B cell (primary cell): Measurements from ENCODE around the gene TPK1. TPM values are rescaled to one million over a fixed set of nuclear protein-coding genes. Genes with fewer than 3 reads are reported as not detected.

Experiments used
- ATAC-seq: fragments of 200-7000 bp; cut with Tn5 transposase; one replicate; pipeline ENCODE4 v1.10.0; 2021; ENCODE audit warnings: low read depth, mild to moderate bottlenecking, moderate number of reproducible peaks, moderate library complexity
- CTCF ChIA-PET: fragments of 350-600 bp; sonication (Branson Sonifier 250); formaldehyde crosslinking; loops from one replicate; lab custom pipeline; 2021; ENCODE audit warnings: antibody characterized with exemption, inconsistent platforms; lab: Charles Lee
- POLR2A ChIA-PET: fragments of 350-600 bp; sonication (Branson Sonifier 250); formaldehyde crosslinking; loops from one replicate; lab custom pipeline; 2021; ENCODE audit warnings: antibody characterized with exemption; lab: Charles Lee
- DNase-seq: peaks from one replicate; pipeline ENCODE4 v3.0.0; 2013
- H2AFZ ChIP-seq: 2 replicates; pipeline ENCODE4 v1.6.1; 2012; ENCODE audit warnings: mild to moderate bottlenecking, low read depth, low read length; ENCODE audit not compliant: insufficient read depth, poor library complexity, severe bottlenecking
- H3K27ac ChIP-seq, 2 donors: 1 replicate in 1 of 2; 2 replicates in 1 of 2; pipeline ENCODE4 v1.5.1; 2012 to 2013; ENCODE audit warnings: low read length in 2 of 2, mild to moderate bottlenecking in 2 of 2, moderate library complexity in 1 of 2
- H3K27me3 ChIP-seq, 4 experiments: fragments of 200-600 bp in 1 of 4; sonication (generic) in 1 of 4; replicated peaks in 1 of 4; 1 replicate in 2 of 4; 2 replicates in 2 of 4; pipeline versions ENCODE4 v1.6.1 to v1.7.0; 2013 to 2016; ENCODE audit warnings: low read length in 3 of 4, mild to moderate bottlenecking in 2 of 4, mixed read lengths in 1 of 4, moderate library complexity in 1 of 4; ENCODE audit not compliant: insufficient read depth in 4 of 4, control insufficient read depth in 3 of 4; ENCODE audit errors: control extremely low read depth in 1 of 4
- H3K36me3 ChIP-seq, 2 experiments: replicated peaks in 1 of 2; 1 replicate in 1 of 2; 2 replicates in 1 of 2; pipeline versions ENCODE4 v1.6.1 to v1.7.1; 2013; ENCODE audit warnings: low read length in 1 of 2; ENCODE audit not compliant: insufficient read depth in 2 of 2, control insufficient read depth in 1 of 2; ENCODE audit errors: control extremely low read depth in 1 of 2, extremely low read depth in 1 of 2
- H3K4me1 ChIP-seq, 2 donors: fragments of 200-600 bp in 1 of 2; sonication (generic) in 1 of 2; 1 replicate in 1 of 2; 2 replicates in 1 of 2; pipeline versions ENCODE4 v1.5.1 to v1.6.1; 2013 to 2017; ENCODE audit warnings: low read length in 2 of 2; ENCODE audit not compliant: control insufficient read depth in 2 of 2, insufficient read depth in 2 of 2
- H3K4me2 ChIP-seq: replicated peaks from 2 replicates; pipeline ENCODE3; 2012; ENCODE audit warnings: mild to moderate bottlenecking, low read depth, low read length; ENCODE audit not compliant: poor library complexity, severe bottlenecking
- H3K4me3 ChIP-seq, 5 experiments: fragments of 200-600 bp in 1 of 5; sonication (generic) in 1 of 5; 1 replicate in 3 of 5; 2 replicates in 2 of 5; pipeline versions ENCODE4 v1.5.1 to v1.7.0; 2011 to 2016; ENCODE audit warnings: low read length in 4 of 5, mild to moderate bottlenecking in 4 of 5, low read depth in 2 of 5, control low read depth in 1 of 5, moderate library complexity in 1 of 5; ENCODE audit not compliant: insufficient read depth in 1 of 5; ENCODE audit errors: control extremely low read depth in 1 of 5, extremely low read depth in 1 of 5
- H3K79me2 ChIP-seq: fragments of 200-600 bp; sonication (generic); one replicate; pipeline ENCODE4 v1.6.0; 2016; ENCODE audit warnings: low read length; ENCODE audit not compliant: control insufficient read depth, insufficient read depth
- H3K9ac ChIP-seq: fragments of 200-600 bp; sonication (generic); 2 replicates; pipeline ENCODE4 v1.6.1; 2017; ENCODE audit warnings: mild to moderate bottlenecking, low read length, moderate library complexity
- H3K9me3 ChIP-seq, 3 donors: one replicate each; pipeline versions ENCODE4 v1.6.1 to v1.7.1; 2013; ENCODE audit warnings: low read length in 2 of 3; ENCODE audit not compliant: control insufficient read depth in 2 of 3, insufficient read depth in 1 of 3; ENCODE audit errors: control extremely low read depth in 1 of 3
- H4K20me1 ChIP-seq: 2 replicates; pipeline ENCODE4 v1.6.0; 2012; ENCODE audit warnings: mild to moderate bottlenecking, low read length; ENCODE audit not compliant: insufficient read depth, control insufficient read depth, poor library complexity, severe bottlenecking
- H3K27ac Mint-ChIP-seq: one replicate; pipeline ENCODE4 v1.8.0; 2021; ENCODE audit warnings: mixed read lengths
- H3K27me3 Mint-ChIP-seq: one replicate; pipeline ENCODE4 v1.8.0; 2021; ENCODE audit warnings: mixed read lengths
- H3K4me1 Mint-ChIP-seq: one replicate; pipeline ENCODE4 v1.8.0; 2021; ENCODE audit warnings: mixed read lengths
- H3K4me3 Mint-ChIP-seq: one replicate; pipeline ENCODE4 v1.8.0; 2021; ENCODE audit warnings: mixed read lengths
- H3K9me3 Mint-ChIP-seq: one replicate; pipeline ENCODE4 v1.8.0; 2022; ENCODE audit warnings: mixed read lengths; ENCODE audit not compliant: insufficient read depth
- EZH2 ChIP-seq: IDR thresholded peaks from 2 replicates; pipeline ENCODE4 v1.6.1; 2012; ENCODE audit warnings: borderline replicate concordance, low read depth, mild to moderate bottlenecking, moderate library complexity, low read length; ENCODE audit not compliant: insufficient read depth, poor library complexity, severe bottlenecking
- WGBS: methylation state at CpG from one replicate; pipeline ENCODE4 v1.1.5; 2013; ENCODE audit warnings: missing lambda C conversion rate; ENCODE audit not compliant: insufficient coverage; 5-methylcytosine and 5-hydroxymethylcytosine counted together
- intact Hi-C: fragments of 100-400 bp; cut with micrococcal nuclease; formaldehyde crosslinking; loops from one replicate; pipeline ENCODE4 v1.10.0; 2022
- polyA plus RNA-seq: library from polyadenylated mRNA; depleted of rRNA; stranded (reverse); fragments of >200 nt; gene quantifications from 2 replicates; pipeline ENCODE4 v1.2.3, GENCODE V29; 2012
- total RNA-seq, 2 donors: library from RNA; stranded (reverse); fragments of 120-200 nt in 1 of 2; gene quantifications; 1 replicate in 1 of 2; 2 replicates in 1 of 2; pipeline versions ENCODE4 v1.2.3 to v1.2.4, GENCODE V29; 2013 to 2022
- TF ChIP-seq, protein P1 (sequence below): fragments of 200-600 bp; IDR thresholded peaks from one replicate; pipeline ENCODE4 v1.8.0; 2022; ENCODE audit warnings: antibody characterized with exemption, mild to moderate bottlenecking

Gene TPK1
- total and polyA plus RNA-seq, 2 donors (not counting 1 experiment from before 2014, with no cell fraction given) = 13.7 to 26.4 TPM

DNA sequence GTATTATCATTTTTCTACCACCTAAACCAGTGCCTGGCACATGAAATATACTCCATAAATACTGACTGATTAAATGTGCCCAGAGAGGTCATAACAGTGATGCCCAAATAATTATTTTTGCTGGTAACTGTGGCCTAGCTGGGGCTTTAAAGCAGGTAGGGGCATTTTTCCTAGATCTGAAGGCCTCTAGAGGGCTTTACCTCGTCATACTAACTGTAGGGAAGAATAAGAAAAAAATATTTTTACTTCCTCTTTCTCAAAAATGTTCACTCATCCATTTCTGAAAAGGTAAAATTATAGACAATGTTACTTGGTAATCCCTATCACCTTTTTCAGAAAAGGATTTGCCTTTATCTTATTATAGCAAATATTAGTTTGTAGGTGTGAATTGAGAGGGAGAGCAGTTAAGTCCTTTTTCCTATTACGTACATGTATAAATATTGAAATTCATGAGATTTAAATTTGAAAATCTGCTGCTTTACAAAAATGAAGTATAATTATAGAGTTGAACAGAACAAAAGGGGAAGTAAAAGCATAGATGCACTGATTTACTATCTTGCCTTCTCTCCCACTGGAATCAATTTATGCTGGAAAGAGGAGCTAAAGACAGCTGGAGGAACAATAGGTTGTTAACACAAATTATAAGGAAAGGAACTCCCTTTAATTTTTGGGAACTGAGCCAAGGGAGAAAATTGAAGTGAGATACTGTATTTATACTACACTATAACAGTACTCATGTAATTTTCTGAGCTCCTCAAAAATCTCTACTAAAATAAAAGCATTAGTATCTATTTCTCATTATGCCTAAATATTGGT is 360.8 kb downstream of the TPK1 start:
- H3K79me2 ChIP-seq = no peaks in the 10 kb centered on the region
- ATAC-seq = peak; percentile 66
- peaks cover 31% of the 10 kb centered on the region for H3K4me1 Mint-ChIP-seq
- WGBS = no CpG with 5 or more reads among the region's 2 CpGs
- no peaks in the 10 kb centered on the region for H3K9me3 Mint-ChIP-seq
- H3K27me3 ChIP-seq = no peaks in the 10 kb centered on the region
- POLR2A ChIA-PET = no interaction called here
- H3K27ac Mint-ChIP-seq = peak overlapping the region; percentile 0
- intact Hi-C loops = no loop called here
- H3K36me3 ChIP-seq = no peaks in the 10 kb centered on the region
- peak overlapping the region; percentile 58 for H3K4me2 ChIP-seq
- no peaks in the 10 kb centered on the region for H3K9me3 ChIP-seq
- CTCF ChIA-PET = no interaction called here
- no peak overlapping the region for H2AFZ ChIP-seq
- H3K4me1 ChIP-seq = peaks cover 14 to 18% of the 10 kb centered on the region in 2 donors
- H3K4me3 ChIP-seq = peak overlapping the region in 1 of 5 experiments; percentile 23
- no peak overlapping the region for H3K4me3 Mint-ChIP-seq
- DNase-seq = peak; percentile 46
- peak overlapping the region in 1 of 2 donors; percentile 53 for H3K27ac ChIP-seq
- no peaks in the 10 kb centered on the region for H3K27me3 Mint-ChIP-seq
- TF ChIP-seq EZH2 = no peak
- TF ChIP-seq, protein P1, sequence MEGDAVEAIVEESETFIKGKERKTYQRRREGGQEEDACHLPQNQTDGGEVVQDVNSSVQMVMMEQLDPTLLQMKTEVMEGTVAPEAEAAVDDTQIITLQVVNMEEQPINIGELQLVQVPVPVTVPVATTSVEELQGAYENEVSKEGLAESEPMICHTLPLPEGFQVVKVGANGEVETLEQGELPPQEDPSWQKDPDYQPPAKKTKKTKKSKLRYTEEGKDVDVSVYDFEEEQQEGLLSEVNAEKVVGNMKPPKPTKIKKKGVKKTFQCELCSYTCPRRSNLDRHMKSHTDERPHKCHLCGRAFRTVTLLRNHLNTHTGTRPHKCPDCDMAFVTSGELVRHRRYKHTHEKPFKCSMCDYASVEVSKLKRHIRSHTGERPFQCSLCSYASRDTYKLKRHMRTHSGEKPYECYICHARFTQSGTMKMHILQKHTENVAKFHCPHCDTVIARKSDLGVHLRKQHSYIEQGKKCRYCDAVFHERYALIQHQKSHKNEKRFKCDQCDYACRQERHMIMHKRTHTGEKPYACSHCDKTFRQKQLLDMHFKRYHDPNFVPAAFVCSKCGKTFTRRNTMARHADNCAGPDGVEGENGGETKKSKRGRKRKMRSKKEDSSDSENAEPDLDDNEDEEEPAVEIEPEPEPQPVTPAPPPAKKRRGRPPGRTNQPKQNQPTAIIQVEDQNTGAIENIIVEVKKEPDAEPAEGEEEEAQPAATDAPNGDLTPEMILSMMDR = no peak
- H4K20me1 ChIP-seq = no peaks in the 10 kb centered on the region
- peak overlapping the region; percentile 9 for H3K9ac ChIP-seq

DNA sequence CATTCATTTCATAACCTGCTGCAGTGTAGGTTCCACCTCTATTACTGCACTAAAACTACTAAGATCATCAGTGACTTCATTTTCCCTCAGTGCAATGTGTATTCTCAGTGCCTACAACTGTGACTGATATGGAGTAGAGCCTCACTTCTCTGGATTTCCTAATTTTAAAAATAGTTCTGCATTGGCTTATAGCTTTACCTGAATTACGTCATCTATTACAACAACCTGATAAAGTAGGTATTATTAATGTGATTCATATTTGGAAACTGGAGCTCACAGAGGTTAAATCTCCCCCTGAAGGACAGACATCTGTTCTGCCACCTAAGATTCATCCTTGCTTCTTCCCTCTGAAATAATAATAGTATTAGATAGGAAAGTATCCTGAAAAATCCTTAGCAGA is 361.5 kb downstream of the TPK1 start:
- peak overlapping the region; percentile 58 for H3K4me2 ChIP-seq

More for the DNA sequence above, 361.5 kb downstream of the TPK1 start:
- Histone ChIP-seq H3K9me3 (no peaks in the 10 kb centered on the region), H3K27me3 (no peaks in the 10 kb centered on the region), H3K79me2 (no peaks in the 10 kb centered on the region), H3K4me1 (peaks cover 14 to 18% of the 10 kb centered on the region in 2 donors), H3K9ac (peak overlapping the region; percentile 9), H2AFZ (no peak overlapping the region), H3K27ac (peak overlapping the region in 1 of 2 donors; percentile 53), H4K20me1 (no peaks in the 10 kb centered on the region), H3K36me3 (no peaks in the 10 kb centered on the region), H3K4me3 (no peak overlapping the region)
- Mint-ChIP-seq H3K4me1 (peaks cover 31% of the 10 kb centered on the region), H3K4me3 (no peak overlapping the region), H3K27me3 (no peaks in the 10 kb centered on the region), H3K9me3 (no peaks in the 10 kb centered on the region), H3K27ac (no peak overlapping the region)
- no peak for DNase-seq
- ChIA-PET POLR2A (no interaction called here), CTCF (no interaction called here)
- no CpG with 5 or more reads among the region's 1 CpG for WGBS
- no peak for ATAC-seq
- intact Hi-C loops = no loop called here
- TF ChIP-seq, protein P1 = no peak
- TF ChIP-seq EZH2 = no peak
